GM19023 (cell line): ENCODE results near the gene SLC2A6.

Experiments used
- ATAC-seq: cut with Tn5 transposase; IDR thresholded peaks from one replicate; pipeline ENCODE4 v1.9.1; 2021; ENCODE audit warnings: mild to moderate bottlenecking, moderate library complexity; ENCODE audit not compliant: unreplicated experiment

SLC2A6 gene

DNA sequence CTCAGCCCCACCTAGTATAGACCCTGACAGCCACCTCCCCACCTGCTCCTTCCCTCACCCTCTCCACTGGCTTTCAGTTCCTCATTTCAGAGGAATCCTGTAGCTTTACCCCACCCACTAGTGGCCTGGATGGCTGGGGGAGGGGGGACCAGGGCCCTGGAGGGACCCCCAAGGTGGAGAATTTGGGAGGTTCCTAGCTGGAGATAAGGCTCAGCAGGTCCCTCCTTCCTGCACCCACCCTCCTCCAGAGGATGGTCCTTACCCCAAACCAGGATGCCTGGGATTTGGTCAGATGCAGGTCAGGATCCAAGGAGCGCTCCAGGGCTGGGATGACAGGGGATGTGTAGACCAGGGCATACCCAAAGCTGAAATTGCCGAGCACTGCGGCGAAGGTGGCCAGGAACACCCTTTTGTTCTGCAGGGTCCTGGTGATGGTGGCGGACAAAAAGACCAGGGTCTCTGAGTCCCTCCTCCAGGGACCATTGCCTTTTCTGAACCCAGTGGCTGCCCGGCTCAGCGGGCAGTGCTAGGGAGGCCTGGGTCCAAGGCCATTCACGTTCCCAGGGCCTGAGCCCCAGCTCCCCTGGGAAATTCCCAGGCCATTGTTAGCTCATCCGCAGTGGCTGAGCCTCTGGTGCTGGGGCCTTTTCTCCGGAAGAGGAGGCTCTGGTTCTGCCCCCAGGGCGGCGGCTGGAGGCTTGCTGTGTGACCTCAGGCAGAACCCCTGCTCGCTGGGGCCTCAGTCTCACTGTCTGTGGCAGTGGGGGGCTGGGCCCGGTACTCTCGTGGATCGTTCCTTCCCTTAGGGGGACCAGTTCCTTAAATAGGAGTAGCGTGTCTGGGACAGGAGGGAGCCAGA, 678 bp downstream of the SLC2A6 start:
- peak; percentile 31 for ATAC-seq

DNA sequence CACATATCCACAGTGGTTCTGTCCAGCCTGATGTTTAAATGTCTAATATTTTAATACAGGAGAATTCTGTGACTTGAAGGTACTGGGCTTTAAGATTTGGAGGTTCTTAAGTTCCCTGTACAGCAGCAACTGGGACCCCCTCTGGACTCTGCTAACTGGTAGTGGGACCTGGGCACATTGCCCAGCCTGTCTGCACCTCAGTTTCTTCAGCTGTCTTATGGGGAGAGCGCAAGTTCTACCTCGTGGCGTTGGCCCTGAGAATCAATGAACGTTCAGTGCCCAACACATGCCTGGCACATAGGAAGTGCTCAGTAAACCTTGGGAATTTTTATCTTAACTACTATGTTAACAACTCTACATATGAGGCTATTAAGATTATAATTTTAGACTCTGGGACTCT, 1.4 kb downstream of the SLC2A6 start:
- no peak for ATAC-seq

DNA sequence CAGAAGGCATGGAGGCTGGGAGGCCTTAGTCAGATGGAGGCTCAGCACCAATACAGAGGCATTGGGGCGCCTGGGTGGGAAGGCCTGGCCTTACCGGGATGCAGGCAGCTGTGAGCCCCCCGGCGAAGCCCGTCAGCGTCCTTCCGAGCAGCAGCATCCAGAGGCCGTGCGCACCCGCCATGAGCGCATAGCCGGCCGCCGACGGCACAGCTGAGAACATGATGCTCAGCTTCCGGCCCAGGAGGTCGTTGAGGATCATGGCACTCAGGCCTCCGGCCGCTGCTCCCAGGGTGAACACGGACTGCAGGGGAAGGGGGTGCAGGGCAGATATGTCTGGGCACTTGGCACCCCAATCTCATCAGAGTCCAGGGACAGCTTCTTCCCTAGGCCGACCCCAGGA, 2.0 kb downstream of the SLC2A6 start:
- ATAC-seq, result no peak

DNA sequence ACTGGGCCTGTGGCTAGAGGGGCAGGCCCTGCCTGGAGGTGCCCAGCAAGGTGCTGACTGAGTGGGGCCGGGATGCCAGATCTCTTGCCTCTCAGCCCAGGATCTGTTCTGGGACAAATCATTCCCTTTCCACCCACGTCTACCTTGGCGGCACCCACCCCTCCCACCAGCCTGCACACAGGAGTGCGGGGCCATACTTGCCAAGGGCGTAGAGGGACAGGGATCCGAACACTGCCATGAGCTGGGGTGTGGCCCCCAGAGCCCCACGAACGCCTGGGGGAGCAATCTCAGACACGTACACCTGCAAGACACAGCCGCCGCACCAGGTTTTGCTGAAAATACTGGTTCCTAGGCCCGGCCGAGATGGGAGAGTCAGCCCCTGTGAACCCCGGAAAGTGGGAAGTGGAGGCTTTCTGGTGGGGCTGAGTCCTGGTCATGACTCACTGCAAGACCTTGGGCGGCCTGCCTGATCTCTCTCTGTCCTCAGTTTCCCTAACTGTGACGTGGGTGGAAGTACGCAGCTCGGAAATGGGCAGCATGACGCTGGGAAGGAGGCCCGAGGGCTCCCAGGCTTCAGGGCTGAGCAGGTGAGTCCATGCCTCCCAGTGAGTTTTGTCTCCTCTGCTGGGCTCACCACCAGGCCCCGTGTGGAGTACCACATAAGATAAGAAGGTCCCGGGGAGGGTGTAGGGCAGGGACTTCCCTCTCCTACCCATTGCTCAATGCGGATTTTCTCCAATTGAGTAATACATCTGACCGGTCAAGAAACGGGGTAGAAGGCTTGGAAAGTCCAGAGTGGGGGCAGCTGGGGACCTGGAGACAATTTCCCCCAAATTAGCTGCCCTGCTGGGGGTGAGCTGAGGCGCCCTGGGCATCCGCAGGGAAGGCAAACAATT, 2.6 kb downstream of the SLC2A6 start:
- no peak for ATAC-seq

- no peak for ATAC-seq
These were observed 3.4 kb downstream of the SLC2A6 start for GRCh38 chr9:133475292-133476012.

GRCh38 chr9:133474853-133475252, 4.0 kb downstream of the SLC2A6 start:
- no peak for ATAC-seq

DNA sequence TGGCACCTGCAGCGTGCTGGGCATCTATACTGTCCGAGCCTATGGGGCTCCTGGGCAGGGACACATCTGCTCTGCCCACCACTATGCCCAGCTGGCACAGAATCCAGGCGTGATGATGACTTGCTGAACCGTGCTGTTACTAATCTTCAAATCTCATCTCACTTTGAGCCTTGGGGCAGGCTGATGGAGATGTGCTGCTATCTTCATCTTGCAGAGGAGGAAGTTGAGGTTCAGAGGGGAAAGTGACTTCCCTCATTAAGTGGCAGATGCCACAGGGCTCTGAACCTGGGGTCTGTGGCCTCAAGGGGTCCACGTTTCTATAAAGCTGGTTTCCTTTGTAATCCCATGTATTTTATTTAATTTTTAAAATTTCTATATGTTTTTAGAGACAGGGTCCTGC, 4.7 kb downstream of the SLC2A6 start:
- no peak for ATAC-seq

DNA sequence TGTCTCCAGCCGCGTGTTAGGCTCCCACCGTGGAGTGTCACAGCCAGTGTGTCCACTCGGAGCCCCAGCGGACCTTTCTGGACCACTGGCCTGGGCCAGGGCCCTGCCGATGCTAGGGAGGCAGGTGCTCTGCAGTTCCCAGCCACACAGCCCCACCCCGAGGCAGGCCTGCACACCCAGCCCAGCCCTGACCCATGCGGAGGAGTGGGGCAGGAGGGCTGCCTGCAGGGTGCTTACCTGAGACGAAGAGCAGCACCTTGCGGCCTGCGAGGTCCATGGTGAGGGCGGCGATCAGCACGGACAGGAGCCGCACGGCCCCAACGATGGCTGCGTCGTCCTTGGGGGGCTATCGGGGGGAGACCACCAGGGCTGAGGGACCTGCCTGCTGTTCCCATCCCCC, 5.2 kb downstream of the SLC2A6 start:
- ATAC-seq, result no peak

GRCh38 chr9:133472753-133473378, 6.0 kb downstream of the SLC2A6 start:
- ATAC-seq, result no peak

GRCh38 chr9:133472277-133472645, 6.6 kb downstream of the SLC2A6 start:
- no peak for ATAC-seq

GRCh38 chr9:133471551-133472276, 7.2 kb downstream of the SLC2A6 start:
- ATAC-seq, result no peak

- ATAC-seq, result no peak
These were observed 7.9 kb downstream of the SLC2A6 start for GRCh38 chr9:133470988-133471387.

DNA sequence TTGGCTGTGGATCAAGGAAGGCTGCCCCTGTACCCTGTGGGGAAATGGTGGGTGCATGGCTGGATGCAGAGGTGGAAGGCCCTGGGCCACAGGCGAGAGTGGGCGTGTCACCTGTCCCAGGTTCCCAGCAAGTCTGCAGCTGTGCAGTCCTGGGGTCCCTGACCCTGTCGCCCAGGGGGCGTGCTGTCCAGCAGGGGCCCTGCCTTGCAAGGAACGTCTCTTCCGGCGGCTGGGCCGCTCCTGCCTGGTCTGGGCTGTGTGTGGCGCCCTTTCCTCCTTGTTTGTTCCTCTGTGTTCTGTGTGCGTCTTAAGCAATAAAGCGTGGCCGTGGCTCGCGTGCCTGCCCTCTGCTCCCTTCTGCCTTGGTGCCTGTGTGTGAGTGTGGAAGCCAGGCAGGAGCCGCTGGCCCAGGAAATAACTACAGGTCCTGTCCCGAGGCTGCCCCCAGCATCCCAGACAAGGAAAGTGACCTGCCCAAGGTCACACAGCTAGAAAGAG, 8.4 kb downstream of the SLC2A6 start:
- ATAC-seq, result no peak

GRCh38 chr9:133468777-133469421, 10.0 kb downstream of the SLC2A6 start:
- ATAC-seq, result no peak

DNA sequence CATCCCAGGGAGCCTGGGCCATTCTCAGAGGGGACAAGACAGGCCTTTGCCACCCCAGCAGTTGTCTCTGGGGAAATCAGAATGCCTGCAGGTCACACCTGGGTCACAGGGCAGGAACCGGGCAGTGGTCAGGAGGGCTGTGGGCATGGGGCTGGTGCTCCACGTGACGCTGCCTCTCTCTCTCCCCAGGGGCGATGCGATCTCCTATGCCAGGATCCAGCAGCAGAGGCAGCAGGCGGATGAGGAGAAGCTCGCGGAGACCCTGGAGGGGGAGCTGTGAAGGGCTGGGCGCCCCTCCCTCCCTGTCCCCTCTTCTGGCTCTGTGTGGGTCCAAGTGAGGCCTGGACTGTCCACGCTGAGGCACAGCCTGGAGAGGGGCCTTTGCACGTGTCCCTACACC, 10.5 kb downstream of the SLC2A6 start:
- ATAC-seq, result no peak

DNA sequence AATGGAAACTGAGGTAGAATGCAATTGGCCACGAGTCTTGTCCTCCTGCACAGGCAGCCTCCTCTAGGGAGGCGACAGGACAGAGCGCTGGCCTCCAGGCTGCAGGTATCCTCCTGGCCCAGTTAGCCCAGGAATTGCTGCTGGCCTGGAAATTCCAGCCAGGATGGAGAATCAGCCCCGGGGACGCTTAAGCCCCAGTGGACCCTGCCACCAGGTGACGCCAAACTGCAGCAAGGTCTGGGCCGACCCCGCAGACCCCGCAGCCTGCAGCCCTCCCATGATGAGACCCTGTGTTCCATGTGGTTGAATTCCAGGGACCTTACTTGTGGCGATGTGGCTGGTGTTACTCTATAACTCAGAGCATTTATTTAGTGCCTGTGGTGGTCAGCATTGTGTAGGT, 11.8 kb downstream of the SLC2A6 start:
- no peak for ATAC-seq

- ATAC-seq, result no peak
These were observed 12.9 kb downstream of the SLC2A6 start for GRCh38 chr9:133465984-133466383.

GRCh38 chr9:133464638-133465037, 14.3 kb downstream of the SLC2A6 start:
- no peak for ATAC-seq

GRCh38 chr9:133463864-133464615, 14.9 kb downstream of the SLC2A6 start:
- ATAC-seq, result no peak
